ENCODE results near the gene DHFR.

DNA sequence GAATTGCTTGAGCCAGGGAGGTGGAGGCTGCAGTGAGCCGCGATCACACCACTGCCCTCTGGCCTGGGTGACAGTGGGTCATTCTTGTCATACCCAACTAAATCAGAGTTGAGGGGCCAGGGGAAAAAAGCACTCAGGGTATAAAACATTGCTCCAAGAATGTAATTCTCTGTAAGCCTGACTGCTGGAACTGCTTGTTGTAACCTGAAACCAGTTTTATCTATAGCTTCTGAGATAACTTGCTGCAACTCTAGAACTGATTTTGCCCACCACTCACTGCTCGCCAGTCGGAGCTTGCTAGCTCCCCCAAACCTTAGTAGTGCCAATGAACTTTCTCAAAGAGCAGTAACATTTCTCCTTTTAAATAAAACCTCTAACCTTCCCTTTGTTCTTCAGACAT lies 9.9 kb downstream of the DHFR start:
- TF ChIP-seq, protein P1, sequence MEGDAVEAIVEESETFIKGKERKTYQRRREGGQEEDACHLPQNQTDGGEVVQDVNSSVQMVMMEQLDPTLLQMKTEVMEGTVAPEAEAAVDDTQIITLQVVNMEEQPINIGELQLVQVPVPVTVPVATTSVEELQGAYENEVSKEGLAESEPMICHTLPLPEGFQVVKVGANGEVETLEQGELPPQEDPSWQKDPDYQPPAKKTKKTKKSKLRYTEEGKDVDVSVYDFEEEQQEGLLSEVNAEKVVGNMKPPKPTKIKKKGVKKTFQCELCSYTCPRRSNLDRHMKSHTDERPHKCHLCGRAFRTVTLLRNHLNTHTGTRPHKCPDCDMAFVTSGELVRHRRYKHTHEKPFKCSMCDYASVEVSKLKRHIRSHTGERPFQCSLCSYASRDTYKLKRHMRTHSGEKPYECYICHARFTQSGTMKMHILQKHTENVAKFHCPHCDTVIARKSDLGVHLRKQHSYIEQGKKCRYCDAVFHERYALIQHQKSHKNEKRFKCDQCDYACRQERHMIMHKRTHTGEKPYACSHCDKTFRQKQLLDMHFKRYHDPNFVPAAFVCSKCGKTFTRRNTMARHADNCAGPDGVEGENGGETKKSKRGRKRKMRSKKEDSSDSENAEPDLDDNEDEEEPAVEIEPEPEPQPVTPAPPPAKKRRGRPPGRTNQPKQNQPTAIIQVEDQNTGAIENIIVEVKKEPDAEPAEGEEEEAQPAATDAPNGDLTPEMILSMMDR (IDR thresholded peaks at IDR 0.05) = no peak
- TF ChIP-seq POLR2A (IDR thresholded peaks at IDR 0.05) = no peak

All from esophagus squamous epithelium (tissue), 4 donors.